A673 (cell line): ENCODE measurements around the gene SMDT1.

Experiments
- CTCF ChIP-seq: fragments of 300-800, 200-600 bp; sonication (generic); conservative IDR thresholded peaks from 2 replicates; pipeline ENCODE4 v1.5.1; 2017; ENCODE audit warnings: low read depth, mild to moderate bottlenecking, antibody characterized with exemption, low read length, moderate library complexity, mixed read lengths
- EZH2 ChIP-seq: fragments of 200-600 bp; sonication (generic); IDR thresholded peaks from 2 replicates; pipeline ENCODE4 v1.6.1; 2017; ENCODE audit warnings: borderline replicate concordance, low read depth, mild to moderate bottlenecking, mixed read lengths, antibody characterized with exemption, low read length; ENCODE audit not compliant: poor library complexity, severe bottlenecking

- TF ChIP-seq CTCF (no peak), EZH2 (no peak)
Measured at GRCh38 chr22:42073621-42074041, 5.9 kb upstream of the SMDT1 start.
